ENCODE data around the gene GPX2. TPM values are rescaled to one million over a fixed set of nuclear protein-coding genes. Genes with fewer than 3 reads are reported as not detected.

GPX2 gene
- total RNA-seq, 1 donor from 2014 or later: not detected

GRCh38 chr14:64974563-64974962, 32.0 kb upstream of the GPX2 start:
- no peak overlapping the region for H3K9ac ChIP-seq (ENCODE audit: low read length)
- DNase-seq (ENCODE audit: low read depth) (no peak), FAIRE-seq (no peak)
- Mint-ChIP-seq H3K9me3 (ENCODE audit: unreplicated experiment) (no peaks in the 10 kb centered on the region), H3K27me3 (ENCODE audit: low read depth, unreplicated experiment) (peaks cover 3% of the 10 kb centered on the region), H3K4me3 (ENCODE audit: unreplicated experiment) (no peak overlapping the region), H3K4me1 (ENCODE audit: low read depth, unreplicated experiment) (peaks cover 16% of the 10 kb centered on the region), H3K36me3 (ENCODE audit: low read depth, unreplicated experiment) (no peaks in the 10 kb centered on the region), H3K27ac (ENCODE audit: unreplicated experiment) (no peak overlapping the region)
- H3K27me3 ChIP-seq (ENCODE audit: insufficient read depth, low read length): peaks cover 7% of the 10 kb centered on the region
- H3K27ac ChIP-seq (ENCODE audit: low read depth, low read length): no peak overlapping the region
- no peak overlapping the region for H3K4me2 ChIP-seq (ENCODE audit: low read length)
- no peak overlapping the region for H3K4me3 ChIP-seq (ENCODE audit: insufficient read depth, low read depth, low read length)
- H3K36me3 ChIP-seq (ENCODE audit: insufficient read depth, low read length): no peaks in the 10 kb centered on the region
- H3K4me1 ChIP-seq (ENCODE audit: insufficient read depth, low read length): peaks cover 8% of the 10 kb centered on the region
- H2AFZ ChIP-seq (ENCODE audit: low read depth, low read length): no peak overlapping the region
- H4K20me1 ChIP-seq (ENCODE audit: insufficient read depth, low read length): peaks cover 20% of the 10 kb centered on the region
- peaks cover 4% of the 10 kb centered on the region for H3K79me2 ChIP-seq (ENCODE audit: insufficient read depth, low read length)
- TF ChIP-seq EZH2 (IDR thresholded peaks at IDR 0.05; ENCODE audit: insufficient read depth, low read length) (no peak), CTCF (IDR thresholded peaks at IDR 0.05; ENCODE audit: insufficient read depth, low read depth, low read length) (no peak)
- no peaks in the 10 kb centered on the region for H3K9me3 ChIP-seq (ENCODE audit: insufficient read depth, low read depth, low read length)

- Histone ChIP-seq H3K9me3 (ENCODE audit: insufficient read depth, low read depth, low read length) (no peaks in the 10 kb centered on the region), H3K36me3 (ENCODE audit: insufficient read depth, low read length) (no peaks in the 10 kb centered on the region), H3K4me3 (ENCODE audit: insufficient read depth, low read depth, low read length) (no peak overlapping the region), H4K20me1 (ENCODE audit: insufficient read depth, low read length) (peaks cover 23% of the 10 kb centered on the region), H3K4me2 (ENCODE audit: low read length) (no peak overlapping the region), H3K27me3 (ENCODE audit: insufficient read depth, low read length) (peaks cover 7% of the 10 kb centered on the region), H3K4me1 (ENCODE audit: insufficient read depth, low read length) (peaks cover 11% of the 10 kb centered on the region), H3K79me2 (ENCODE audit: insufficient read depth, low read length) (peaks cover 4% of the 10 kb centered on the region), H3K9ac (ENCODE audit: low read length) (no peak overlapping the region), H3K27ac (ENCODE audit: low read depth, low read length) (no peak overlapping the region), H2AFZ (ENCODE audit: low read depth, low read length) (no peak overlapping the region)
- no peak for TF ChIP-seq EZH2 (IDR thresholded peaks at IDR 0.05; ENCODE audit: insufficient read depth, low read length)
- no peak for TF ChIP-seq CTCF (IDR thresholded peaks at IDR 0.05; ENCODE audit: insufficient read depth, low read depth, low read length)
- FAIRE-seq (no peak), DNase-seq (ENCODE audit: low read depth) (no peak)
- Mint-ChIP-seq H3K9me3 (ENCODE audit: unreplicated experiment) (no peaks in the 10 kb centered on the region), H3K4me3 (ENCODE audit: unreplicated experiment) (no peak overlapping the region), H3K36me3 (ENCODE audit: low read depth, unreplicated experiment) (no peaks in the 10 kb centered on the region), H3K27ac (ENCODE audit: unreplicated experiment) (no peak overlapping the region), H3K4me1 (ENCODE audit: low read depth, unreplicated experiment) (peaks cover 18% of the 10 kb centered on the region), H3K27me3 (ENCODE audit: low read depth, unreplicated experiment) (peaks cover 3% of the 10 kb centered on the region)
Measured at GRCh38 chr14:64973826-64974225, 31.3 kb upstream of the GPX2 start.

GRCh38 chr14:64973026-64973442, 30.5 kb upstream of the GPX2 start:
- Histone ChIP-seq H3K9me3 (ENCODE audit: insufficient read depth, low read depth, low read length) (no peaks in the 10 kb centered on the region), H3K9ac (ENCODE audit: low read length) (no peak overlapping the region), H3K27ac (ENCODE audit: low read depth, low read length) (no peak overlapping the region), H3K36me3 (ENCODE audit: insufficient read depth, low read length) (no peaks in the 10 kb centered on the region), H3K4me3 (ENCODE audit: insufficient read depth, low read depth, low read length) (no peak overlapping the region), H3K79me2 (ENCODE audit: insufficient read depth, low read length) (peaks cover 4% of the 10 kb centered on the region), H3K4me2 (ENCODE audit: low read length) (peak overlapping the region; percentile 93), H4K20me1 (ENCODE audit: insufficient read depth, low read length) (peaks cover 28% of the 10 kb centered on the region), H2AFZ (ENCODE audit: low read depth, low read length) (peak overlapping the region; percentile 92), H3K27me3 (ENCODE audit: insufficient read depth, low read length) (peaks cover 5% of the 10 kb centered on the region), H3K4me1 (ENCODE audit: insufficient read depth, low read length) (peaks cover 19% of the 10 kb centered on the region)
- DNase-seq (ENCODE audit: low read depth): no peak
- Mint-ChIP-seq H3K4me3 (ENCODE audit: unreplicated experiment) (peak overlapping the region; percentile 85), H3K27me3 (ENCODE audit: low read depth, unreplicated experiment) (peaks cover 3% of the 10 kb centered on the region), H3K9me3 (ENCODE audit: unreplicated experiment) (no peaks in the 10 kb centered on the region), H3K4me1 (ENCODE audit: low read depth, unreplicated experiment) (peaks cover 25% of the 10 kb centered on the region), H3K27ac (ENCODE audit: unreplicated experiment) (no peak overlapping the region), H3K36me3 (ENCODE audit: low read depth, unreplicated experiment) (peaks cover 4% of the 10 kb centered on the region)
- TF ChIP-seq CTCF (IDR thresholded peaks at IDR 0.05; ENCODE audit: insufficient read depth, low read depth, low read length): no peak
- TF ChIP-seq EZH2 (IDR thresholded peaks at IDR 0.05; ENCODE audit: insufficient read depth, low read length): no peak
- no peak for FAIRE-seq
